Inflammatory macrophage (primary cell): Measurements from ENCODE around the gene CLIP2.
"Not testable (repeated sequence)": the region's sequence is repeated elsewhere in the genome, so short reads cannot be mapped to it uniquely, and the experiment has no call there.

Experiments
- DNase-seq, 2 donors: peaks; one replicate each; pipeline ENCODE4 v3.0.0-alpha.2; 2020 to 2022

The CLIP2 gene

DNA sequence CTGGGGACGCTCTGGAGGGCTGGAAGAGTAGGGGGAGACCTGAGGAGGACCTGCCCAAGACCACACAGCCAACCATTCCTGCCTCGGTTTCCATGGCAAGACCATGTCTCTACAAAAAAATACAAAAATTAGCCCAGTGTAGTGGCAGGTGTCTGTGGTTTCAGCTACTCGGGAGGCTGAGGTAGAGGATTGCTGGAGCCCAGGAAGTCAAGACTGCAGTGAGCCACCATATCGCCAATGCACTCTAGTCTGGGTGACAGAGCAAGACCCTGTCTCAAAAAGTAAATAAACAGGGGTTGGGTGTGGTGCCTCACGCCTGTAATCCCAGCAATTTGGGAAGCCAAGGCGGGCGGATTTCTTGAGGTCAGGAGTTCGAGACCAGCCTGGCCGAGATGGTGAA is 48.7 kb downstream of the CLIP2 start:
- no peak for DNase-seq

GRCh38 chr7:74338366-74339108 is 49.3 kb downstream of the CLIP2 start:
- no peak for DNase-seq

- not testable (repeated sequence) for DNase-seq
Measured at GRCh38 chr7:74339648-74340047, 50.4 kb downstream of the CLIP2 start.

GRCh38 chr7:74343281-74344131 is 54.3 kb downstream of the CLIP2 start:
- DNase-seq: peak; percentile 69 to 86

GRCh38 chr7:74344132-74344496 is 54.9 kb downstream of the CLIP2 start:
- DNase-seq: peak; percentile 2 to 37

- no peak for DNase-seq
Measured at GRCh38 chr7:74344786-74345185, 55.6 kb downstream of the CLIP2 start.

GRCh38 chr7:74345970-74346369 is 56.8 kb downstream of the CLIP2 start:
- DNase-seq: no peak

GRCh38 chr7:74349621-74350020 is 60.4 kb downstream of the CLIP2 start:
- no peak for DNase-seq

DNA sequence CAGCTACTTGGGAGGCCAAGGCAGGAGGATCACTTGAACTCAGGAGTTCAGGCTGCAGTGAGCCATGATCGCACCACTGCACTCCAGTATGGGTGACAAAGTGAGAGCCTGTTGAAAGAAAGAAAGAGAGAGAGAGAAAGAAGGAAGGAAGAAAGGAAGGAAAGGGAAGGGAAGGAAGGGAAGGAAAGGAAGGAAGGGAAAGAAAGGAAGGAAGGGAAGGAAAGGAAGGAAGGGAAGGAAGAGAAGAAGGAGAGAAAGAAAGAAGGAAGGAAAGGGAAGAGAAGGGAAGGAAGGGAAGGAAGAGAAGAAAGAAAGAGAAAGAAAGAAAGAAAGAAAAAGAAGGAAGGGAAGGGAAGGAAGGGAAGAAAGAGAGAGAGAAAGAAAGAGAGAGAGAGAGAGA is 61.5 kb downstream of the CLIP2 start:
- no peak for DNase-seq

- no peak for DNase-seq
Measured at GRCh38 chr7:74351836-74352235, 62.6 kb downstream of the CLIP2 start.

- not testable (repeated sequence) for DNase-seq
Measured at GRCh38 chr7:74352551-74353138, 63.4 kb downstream of the CLIP2 start.

DNA sequence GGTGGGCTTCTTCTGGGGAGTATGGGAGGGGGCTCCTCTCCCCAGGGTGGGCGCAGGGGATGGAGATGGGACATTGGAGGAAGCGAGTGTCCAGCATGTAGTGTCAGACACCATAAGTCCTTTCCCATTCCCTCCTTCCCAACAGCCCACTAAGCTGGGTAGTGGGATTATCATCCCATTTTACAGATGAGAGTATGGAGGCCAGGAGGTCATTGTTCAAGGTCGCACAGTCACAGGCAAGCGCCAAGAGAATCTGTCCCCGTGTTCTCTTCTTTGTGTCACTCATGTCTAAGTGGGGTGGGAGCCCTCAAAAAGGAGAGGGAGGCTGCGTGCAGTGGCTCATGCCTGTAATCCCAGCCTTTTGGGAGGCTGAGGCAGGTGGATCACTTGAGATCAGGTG is 64.8 kb downstream of the CLIP2 start:
- no peak for DNase-seq

- no peak for DNase-seq
Measured at GRCh38 chr7:74355091-74355490, 65.9 kb downstream of the CLIP2 start.

GRCh38 chr7:74356589-74357315 is 67.5 kb downstream of the CLIP2 start:
- no peak for DNase-seq

DNA sequence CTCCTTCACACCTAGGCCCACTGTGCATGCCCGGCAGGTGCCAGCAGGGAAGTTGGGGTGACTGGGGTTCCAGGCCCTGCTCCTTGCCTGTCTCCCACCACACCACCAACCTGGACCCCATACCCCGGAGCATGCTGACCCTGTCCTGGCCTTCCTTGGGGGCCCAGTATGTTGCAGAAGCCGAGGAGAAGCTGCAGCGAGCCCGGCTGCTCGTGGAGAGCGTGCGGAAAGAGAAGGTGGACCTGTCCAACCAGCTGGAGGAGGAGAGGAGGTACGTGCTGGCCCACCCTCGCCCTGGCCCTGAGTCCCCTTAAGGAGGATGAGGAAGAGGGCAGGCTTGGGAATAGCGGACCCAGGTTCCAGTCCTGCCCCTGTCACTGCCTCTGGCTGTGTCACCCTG is 70.8 kb downstream of the CLIP2 start:
- DNase-seq: no peak

- DNase-seq: no peak
Measured at GRCh38 chr7:74362266-74362665, 73.1 kb downstream of the CLIP2 start.

- DNase-seq: no peak
Measured at GRCh38 chr7:74364061-74364460, 74.9 kb downstream of the CLIP2 start.

GRCh38 chr7:74365322-74366022 is 76.3 kb downstream of the CLIP2 start:
- DNase-seq: no peak

DNA sequence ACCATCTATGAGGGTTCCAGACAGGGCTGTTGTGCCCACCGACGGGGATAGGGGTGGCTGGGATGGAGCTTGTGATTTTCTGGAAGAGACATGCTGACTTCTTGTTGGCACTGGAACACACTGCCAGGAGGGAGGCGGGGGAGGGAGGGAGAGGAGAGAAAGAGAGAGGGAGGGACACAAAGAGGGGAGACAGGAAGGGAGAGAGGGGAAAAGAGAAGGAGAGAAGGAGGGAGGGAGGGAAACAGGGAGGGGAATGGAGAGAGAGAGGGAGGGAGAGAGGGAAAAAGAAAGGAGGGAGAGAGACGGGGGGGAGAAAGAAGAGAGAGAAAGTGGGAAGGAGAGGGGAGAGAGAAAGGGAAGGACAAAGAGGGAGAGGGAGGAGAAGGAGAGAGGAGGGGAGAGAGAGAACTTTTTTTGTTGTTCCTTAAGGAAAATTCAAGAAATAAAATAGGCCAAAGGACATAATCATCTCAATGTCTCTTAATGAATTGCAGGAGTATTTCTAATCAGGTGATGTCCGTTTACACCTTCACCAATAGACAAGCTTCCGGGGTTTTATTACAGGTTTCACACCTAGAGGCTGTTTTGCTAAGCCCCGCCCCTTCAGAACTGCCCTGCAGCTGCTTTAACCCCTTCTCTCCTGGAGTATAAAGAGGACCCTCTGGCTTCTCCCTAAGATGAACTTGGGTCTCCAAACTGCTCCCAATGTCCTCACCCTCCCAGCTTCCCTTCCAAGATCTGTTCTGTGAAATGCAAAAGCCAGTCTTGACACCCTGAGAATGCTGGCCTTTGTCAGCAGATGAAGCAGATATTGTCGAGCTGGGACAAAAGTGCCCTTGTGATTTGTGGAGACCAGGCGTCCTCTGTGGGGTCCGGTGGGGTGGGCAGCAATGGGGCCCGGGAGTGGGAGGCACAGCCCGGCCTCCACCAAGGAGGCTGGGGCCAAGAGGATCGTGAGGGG is 82.5 kb downstream of the CLIP2 start:
- DNase-seq: no peak

DNA sequence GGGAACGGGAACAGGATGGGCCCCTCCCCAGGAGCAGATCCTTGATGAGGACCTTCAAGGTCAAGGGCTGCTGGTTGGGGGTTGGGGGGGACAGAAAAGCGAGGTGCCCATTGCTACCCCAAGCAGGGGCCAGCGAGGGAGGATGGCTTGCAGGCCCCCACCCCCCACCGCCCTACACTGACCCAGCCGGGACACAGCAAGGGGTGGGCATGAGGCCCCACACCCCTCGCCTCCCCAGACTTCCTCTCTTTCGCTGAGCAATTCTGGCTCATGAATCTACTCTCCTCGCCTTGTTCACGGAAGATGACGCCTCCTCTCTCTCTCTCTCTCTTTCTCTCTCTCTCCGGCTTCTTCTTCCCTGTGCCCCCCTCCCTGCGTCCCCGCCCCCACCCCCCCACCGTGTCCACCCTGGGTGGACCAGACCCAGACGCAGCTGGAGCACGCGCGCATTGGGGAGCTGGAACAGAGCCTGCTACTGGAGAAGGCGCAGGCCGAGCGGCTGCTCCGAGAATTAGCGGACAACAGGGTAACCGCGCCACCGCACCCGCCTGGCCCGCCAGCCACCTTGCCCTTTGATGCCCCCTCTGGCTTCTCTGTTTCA is 83.4 kb downstream of the CLIP2 start:
- no peak for DNase-seq

DNA sequence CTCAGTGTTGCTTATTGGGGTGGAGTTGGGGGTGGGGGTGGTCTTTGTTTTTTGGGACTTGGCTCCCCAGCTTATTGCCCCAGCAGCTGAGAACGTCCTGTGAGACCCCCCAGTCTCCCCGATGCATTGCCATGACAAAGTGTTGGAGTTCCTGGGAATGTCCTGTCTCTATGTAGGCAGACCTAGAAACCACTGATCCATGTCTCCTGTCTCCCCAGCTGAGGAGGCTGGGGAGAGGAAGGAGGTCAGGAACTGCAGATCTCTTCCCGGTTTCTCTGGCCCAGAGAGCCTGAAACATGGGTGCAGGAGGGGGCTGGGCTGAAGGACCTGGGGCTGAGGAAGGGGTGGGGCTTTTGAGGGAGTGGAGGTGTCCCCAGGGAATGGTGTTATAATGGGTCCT is 84.3 kb downstream of the CLIP2 start:
- DNase-seq: no peak
